Stimulated activated CD4-positive, alpha-beta T cell treated with anti-CD3 and anti-CD28 coated beads, TNF-alpha, amount 100 ng/mL, for 4 hours (primary cell): Measurements from ENCODE around the gene NVL.
"Not testable (repeated sequence)": the region's sequence is repeated elsewhere in the genome, so short reads cannot be mapped to it uniquely, and the experiment has no call there.

Experiments
- DNase-seq, 3 experiments: peaks; one replicate each; pipeline ENCODE4 v3.0.0-alpha.2; 2020; ENCODE audit warnings: low read depth in 3 of 3

Gene NVL

DNA sequence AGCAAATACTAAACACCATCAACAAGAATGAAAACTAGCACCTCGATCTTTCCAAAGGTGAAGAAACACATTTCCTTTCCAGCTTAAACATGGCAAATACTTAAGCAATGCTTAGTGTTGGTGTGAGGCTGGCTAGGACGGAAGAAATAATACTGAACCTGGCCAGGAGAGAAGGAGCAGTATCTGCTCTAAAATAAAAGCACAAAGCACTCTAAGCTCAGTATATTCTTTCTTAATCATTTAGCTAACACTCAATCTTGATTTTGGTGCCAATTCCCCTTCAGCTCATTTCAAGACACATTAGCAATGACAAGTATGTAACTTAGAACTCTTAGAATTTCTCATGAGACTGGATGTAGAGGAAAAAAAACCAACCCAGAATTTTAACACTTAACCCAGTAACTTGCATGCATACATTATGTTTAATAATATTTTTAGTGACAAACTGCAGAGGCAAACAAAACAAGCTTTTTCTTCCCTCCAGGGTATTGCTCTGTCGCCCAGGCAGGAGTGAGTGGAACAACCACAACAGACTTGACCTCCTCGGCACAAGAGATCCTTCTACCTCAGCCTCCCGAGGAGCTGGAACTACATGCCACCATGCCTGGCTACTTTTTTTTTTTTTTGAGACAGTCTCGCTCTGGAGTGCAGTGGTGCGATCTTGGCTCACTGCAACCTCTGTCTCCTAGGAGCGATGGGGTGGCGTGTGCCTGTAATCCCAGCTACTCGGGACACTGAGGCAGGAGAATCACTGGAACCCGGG, 92.7 kb downstream of the NVL start:
- no peak for DNase-seq

DNA sequence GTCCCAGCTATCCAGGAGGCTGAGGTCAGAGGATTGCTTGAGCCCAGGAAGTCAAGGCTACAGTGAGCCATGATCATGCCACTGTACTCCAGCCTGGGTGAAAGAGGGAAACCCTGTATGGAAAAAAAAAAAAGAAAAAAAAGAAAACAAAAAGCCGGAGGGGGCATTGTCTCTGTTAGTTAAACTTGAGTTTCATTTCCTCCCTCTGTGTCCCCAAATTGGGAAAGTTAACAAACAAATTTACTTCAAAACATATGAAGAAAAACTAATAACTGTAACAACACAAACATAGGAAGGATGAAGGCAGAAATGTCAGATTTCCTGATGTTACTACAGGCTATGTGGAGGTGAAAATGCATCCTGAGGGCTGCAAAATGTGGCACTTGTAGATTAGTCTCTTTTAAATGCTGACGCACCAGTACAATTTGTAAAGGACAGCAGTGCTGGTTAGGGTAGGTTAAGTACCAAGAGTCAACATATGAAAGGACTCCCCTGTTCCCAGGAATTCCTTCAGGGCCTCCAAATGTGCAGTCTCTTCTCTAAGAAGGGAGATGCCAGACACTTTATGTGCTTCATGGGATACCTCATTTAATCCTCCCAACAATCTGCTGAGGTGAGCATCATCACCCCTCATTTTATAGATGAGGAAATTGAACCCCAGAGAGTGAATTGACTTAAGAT, 94.0 kb downstream of the NVL start:
- no peak for DNase-seq

DNA sequence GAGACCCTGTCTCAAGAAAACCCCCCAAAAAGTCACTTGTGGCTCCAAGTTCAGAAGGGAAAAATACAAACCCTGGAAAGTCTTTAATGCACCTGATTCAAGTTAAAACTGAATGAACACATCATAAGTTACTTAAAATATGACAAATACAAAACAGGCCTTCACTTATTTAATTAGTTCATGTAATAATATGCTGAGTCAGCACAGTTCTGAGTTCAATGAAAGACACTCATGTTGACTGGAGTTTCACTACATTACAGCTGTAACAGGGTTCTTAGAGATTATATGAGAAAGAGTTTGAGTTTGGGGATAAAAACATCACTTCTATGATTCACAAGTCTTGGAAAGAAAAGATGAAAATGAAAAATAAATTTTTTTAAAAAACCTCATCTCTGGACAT, 96.0 kb downstream of the NVL start:
- DNase-seq: no peak

DNA sequence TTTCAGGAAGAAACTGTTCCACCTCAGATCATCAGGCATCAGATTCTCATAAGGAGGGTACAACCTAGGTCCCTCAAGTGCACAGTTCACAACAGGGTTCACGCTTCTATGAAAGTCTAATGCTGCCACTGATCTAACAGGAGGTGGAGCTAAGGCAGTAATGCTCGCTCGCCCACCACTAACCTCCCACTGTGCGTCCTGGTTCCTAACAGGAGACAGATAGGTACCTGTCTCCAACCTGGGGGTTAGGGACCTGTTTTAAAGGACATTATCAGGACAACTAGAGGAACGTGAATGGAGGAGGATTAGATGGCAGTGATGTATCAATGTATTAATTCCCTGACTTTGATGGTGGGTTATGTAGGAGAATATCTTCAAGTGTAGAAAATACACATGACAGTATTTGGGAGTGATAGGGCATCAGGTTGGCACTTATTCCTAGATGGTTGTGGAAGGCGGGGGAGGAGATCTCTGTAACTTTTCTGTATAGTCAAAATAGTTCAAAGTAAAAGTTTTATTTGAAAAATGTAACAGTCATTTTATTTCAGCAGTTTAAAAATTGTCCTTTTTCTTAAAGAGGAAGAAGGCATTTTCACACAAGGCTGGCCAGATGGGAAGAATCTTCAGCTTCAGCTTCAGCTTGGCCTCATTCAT, 103.0 kb downstream of the NVL start:
- DNase-seq: no peak

DNA sequence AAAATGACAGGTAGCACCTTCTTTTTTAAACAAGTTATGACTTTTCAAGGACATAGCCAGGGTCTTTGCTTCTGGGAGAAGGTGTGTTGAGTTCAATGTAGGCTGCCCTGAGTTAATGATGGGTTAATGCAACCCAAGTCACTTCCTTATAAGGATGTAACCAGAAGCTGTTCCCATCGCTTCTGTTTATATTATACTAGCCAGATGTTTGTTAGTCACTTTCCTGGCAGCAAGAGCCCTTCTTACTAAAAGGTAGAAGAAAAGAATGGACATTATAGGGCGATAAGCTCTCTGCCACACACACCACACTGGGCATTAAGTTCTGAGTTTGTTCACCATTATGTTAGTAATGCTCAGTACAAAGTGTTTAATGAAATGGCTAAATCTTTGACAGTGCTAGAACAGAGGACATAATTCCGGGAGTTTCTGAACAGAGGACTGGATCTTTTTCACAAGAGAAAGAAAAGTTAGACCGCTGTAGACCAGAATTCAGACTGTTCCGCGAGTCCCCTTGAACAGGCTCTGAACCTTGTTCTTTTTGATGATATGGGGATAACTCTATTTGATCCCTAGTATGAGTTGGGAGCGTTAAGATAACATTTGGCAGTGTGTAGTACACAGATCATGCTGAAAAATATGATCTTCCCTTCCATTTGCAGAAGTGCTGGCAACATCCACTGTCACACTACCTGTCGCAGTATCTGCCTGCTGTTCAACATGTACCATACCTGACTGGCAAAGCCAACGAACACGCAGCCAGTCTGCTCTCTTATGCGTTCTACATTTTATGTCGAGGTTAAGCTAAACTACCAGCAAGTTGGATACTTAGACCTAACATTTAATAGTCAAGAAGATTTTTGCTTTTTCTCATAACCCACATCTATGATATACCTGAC, 105.9 kb downstream of the NVL start:
- no peak for DNase-seq

DNA sequence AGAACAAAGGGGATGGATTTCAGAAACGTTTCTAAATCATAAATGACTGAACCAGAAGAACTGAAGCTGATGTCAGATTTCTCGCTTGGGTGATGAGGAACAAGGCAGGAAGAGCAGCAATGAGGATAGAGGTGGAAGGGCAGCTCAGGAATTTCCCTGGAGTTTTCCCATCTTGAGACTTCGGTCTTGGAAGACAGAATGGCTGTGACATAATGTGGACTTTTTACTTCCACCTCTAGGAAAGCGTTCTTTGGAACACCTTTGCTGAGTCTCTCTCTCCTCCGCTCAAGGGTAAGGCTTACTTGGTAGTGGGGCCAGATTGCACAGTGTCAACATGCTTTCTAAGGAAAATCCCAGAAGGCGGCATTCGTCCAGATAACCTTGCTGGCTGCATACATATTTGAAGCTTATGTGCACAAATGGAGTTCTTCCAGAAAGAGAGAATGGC, 110.3 kb downstream of the NVL start:
- DNase-seq: no peak

DNA sequence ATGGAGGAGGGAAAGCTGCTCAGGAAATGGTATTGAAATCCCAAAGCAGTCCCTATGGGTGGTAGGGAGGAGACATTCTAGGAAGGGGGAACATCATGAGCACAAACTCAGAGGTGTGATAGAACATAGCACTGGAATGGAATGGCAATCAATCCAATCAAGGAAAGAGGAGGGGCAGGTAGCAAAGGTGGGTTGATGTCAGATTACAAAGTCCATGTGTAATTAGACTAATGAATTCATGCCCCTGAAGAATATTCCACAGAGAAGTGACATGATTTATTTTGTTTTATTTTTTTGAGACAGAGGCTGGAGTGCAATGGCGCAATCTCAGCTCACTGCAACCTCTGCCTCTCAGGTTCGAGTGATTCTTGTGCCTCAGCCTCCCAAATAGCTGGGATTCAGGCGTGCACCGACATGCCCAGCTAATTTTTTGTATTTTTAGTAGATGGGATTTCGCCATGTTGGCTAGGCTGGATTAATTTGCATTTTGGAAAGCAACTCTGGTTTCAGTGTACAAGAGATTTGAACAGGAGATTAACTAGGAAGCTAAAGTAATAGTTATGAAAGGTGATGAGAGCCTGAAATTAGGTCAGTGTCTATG, 110.9 kb downstream of the NVL start:
- no peak for DNase-seq

DNA sequence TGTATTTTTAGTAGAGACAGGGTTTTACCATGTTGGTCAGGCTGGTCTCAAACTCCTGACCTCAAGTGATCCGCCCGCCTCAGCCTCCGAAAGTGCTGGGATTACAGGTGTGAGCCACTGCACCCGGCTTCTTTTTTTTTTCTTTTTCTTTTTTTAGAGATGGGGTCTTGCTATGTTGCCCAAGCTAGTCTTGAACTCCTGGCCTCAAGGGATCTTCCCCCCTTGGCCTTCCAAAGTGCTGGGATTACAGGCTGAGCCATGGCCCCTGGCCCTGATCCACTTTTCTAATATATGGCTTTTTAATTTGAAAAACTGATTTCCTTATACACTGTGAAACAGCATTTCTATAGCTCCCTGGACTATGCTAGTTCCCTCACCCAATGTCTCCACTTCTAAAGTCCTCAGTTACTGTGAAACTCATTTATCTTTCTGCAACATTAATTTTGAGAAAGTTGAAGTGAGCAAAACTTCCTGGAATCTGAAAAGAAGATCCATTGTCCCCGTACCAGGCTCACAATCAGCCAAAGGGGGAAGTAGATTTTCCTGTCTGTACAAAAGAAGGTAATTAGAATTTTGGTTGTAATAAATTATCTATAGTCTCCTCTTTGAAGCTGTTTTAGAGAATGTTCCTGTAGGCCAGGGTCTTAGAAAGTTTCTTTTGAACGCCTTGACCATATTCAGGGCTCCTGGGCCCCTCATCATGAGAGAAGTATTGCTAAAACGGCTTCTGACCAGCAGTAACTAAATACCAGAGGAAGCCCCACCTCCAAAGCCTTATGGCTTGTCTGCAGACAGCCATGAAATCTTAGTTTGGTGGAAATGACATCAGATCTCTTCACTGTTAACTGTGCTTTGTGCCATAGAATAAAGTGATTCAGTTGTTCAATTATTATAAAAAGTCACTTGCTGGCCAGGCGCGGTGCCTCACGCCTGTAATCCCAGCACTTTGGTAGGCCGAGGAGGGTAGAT, 112.0 kb downstream of the NVL start:
- no peak for DNase-seq

DNA sequence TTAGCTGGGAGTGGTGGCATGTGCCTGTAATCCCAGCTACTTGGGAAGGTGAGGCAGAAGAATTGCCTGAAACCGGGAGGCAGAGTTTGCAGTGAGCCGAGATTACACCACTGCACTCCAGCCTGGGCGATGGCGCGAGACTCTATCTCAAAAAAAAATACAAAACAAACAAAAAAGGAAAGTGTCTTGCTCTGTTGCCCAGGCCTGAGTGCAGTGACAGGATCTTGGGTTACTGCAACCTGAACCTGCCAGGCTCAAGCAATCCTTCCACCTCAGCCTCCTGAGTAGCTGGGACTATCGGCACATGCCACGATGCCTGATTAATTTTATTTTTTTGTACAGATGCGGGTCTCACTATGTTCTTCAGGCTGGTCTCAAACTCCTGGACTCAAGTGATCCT, 113.6 kb downstream of the NVL start:
- no peak for DNase-seq

DNA sequence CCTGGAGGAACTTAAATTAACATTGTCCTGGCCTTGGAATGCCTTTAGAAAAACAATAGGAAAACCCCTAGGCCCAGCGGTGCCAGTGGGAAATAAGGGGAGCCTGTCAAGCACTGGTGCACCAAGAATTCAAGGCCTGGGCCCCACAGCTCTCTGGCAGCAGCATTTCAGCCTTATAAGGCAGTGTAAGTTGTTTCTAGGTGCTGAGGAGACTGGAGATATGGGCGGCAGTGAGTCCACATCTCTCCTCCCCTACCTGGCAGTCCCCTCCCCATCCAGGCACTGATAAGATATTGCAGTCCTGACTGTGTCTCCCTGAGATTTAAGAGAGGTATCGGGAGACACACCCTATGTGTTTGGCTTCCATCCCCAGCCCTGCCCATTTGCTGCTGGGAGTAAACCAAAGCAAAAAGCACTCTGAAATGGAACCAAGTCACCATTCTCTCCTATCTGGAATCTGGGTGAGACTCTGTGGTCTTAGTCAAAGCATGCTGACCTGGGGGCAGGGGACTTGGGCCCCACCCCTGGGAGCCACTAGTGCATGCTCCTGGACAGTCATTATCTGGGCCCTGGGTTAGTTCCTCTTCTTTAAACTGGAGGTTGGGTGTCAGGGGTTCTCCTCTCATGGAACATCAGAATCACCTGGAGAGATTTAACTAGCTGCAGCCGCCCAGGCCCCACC, 116.4 kb downstream of the NVL start:
- no peak for DNase-seq

DNA sequence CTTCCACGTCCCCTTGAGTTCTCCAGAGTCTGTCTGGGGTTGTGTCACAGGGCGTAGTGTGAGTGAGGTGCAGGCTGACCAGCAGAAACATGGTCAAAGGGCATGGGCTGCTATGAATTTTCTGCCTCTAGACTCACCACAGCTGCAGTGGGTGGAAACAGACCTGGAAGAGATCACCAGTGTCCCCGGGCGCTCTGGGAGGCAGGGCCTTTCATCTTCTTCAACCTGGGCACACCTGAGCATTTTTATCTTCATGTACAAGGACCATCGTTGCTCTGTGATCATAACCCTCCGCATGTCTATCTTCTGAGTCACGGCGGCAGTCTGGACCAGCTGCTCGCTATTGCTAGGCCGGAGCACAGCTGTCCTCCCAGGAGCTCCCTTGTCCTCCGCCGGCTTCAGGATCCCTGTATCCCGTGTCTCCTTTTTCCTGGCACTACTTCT, 117.3 kb downstream of the NVL start:
- DNase-seq: no peak

DNA sequence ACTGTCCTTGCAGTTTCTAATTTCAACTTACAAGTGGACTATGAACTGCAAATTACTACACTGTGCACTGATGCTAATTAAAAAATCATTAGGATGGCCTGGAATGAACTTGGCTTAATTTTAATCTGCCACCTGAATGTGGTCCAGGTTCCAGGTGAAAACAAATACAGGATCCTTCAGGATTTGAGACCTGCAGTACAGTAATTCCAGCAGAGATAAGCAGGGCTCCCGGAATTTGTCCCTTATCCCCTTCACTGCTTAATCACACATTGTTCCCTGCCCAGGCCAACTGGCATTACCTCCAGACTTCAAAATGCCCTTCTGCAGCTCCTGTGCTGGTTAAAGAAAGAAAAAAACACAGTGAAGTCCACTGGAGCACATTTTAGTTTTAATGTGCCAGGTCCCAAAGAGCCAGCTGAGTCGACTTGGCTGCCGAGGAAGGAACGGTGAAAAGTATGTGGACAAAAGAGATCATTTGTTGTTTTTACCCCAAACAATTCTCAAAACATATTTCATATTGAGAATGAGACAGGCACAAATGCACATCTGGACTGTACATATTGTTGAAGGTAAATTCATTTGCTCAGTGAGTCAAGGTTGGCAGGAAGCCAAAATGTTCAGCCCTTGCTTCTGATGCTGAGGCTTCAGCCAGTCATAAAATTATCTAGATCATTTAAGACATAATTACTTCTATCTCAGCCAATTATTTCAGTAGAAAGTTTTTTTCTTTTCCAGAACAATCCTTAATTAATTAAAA, 118.6 kb downstream of the NVL start:
- no peak for DNase-seq

DNA sequence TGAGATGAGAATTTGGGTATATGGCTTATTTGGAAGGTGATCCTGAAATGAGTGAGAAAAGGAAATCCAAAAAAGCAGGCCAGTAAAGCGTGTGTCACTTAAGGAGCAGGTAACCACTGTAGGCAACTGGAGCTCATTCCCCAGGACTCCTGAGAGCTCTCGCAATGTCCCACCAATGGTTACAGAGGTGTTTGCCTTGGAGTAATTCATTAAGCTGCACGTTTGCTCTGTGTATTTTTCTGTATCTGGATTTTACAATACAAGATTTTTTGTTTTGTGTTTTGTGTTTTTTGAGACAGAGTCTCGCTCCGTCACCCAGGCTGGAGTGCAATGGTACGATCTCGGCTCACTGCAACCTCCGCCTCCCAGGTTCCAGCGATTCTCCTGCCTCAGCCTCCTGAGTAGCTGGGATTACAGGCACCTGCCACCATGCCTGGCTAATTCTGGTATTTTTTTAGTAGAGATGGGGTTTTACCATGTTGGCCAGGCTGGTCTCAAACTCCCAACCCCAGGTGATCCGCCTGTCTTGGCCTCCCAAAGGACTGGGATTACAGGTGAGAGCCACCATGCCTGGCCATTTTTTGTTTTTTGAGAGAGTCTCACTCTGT, 123.9 kb downstream of the NVL start:
- not testable (repeated sequence) for DNase-seq

DNA sequence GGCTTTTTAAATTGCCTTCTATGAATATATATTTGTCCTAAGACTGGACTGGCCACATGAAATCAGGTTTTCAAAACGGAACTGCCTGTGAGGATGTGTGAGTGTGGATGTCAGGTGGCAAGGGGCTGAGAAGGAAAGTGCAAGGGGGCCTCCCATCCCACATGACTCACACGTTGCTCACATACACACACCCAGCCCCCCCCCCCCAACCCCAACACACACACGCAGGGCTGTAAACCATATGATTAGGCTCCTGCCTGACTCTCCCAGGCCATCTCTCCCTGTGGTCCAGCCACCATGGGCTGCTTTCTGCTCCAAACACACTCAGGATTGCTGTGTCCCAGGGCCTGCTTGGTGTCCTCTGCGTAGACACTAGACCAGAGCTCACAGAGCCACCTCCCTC, 124.5 kb downstream of the NVL start:
- no peak for DNase-seq

DNA sequence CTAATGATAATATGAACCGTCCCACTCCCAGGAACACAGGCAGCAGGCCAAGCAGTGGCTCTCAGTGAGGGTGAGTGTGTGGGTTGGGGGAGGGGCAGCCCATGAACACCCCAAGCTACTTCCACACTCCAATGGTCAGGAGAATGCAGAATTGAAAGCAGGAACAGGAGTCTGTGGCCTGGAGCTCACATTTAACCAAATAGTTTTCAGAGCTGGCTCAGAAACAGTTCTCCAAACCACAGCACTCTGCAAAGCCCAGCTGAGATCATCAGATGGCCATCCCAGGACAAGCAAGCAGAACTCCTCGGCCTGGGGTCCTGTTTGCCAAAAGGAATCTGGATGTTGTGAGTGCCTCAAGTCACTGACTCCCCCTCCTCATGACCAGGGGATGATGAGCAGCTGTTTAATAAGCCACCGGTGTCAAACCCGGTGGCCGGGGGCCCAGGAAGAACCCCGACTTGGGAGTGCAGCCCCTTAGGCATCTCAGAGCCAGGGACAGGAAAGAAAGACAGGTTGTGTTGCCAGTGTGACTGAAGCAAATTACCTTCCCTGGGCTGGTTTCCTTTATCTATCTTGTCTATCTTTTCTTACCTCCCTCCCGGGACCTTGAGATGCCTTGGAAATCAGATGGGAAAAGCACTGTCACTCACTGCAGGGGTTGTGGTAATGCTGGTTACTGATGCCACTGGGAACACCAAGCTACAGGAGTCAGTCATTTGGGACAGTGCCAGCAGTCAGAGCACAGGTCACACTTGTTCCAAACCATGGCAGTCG, 126.5 kb downstream of the NVL start:
- no peak for DNase-seq

DNA sequence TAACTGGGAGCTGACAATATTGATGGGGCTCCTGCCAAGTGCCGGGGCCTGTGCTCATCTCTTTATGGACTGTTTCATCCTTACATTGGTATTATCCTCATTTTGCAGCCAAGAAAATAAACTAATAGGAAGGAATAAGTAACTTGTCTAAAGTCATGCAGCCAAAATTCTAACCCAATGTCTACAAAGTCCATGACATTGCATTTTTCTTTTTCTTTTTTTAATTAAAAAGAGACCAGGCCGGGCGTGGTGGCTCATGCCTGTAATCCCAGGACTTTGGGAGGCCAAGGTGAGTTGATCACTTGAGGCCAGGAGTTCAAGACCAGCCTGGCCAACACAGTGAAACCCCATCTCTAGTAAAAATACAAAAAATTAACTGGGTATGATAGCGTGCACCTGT, 128.1 kb downstream of the NVL start:
- no peak for DNase-seq

DNA sequence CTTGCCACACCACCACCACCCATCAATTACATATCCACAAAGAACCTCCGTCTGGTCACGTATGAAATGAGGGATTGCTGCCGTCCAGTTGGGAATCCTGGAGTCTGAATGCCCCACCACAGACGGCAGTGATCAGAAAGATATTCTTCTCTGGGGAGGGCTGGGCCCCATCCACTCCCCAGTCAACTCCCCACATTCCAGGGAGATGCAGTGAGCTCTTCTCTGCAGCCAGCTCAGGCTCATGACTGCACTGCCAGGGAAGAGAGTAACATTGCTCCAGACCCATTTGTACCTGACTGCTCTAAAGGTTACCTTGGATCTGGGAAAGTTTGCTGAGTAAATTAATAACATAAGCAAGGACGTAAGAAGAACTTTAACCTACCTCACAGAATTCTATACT, 128.6 kb downstream of the NVL start:
- DNase-seq: no peak

DNA sequence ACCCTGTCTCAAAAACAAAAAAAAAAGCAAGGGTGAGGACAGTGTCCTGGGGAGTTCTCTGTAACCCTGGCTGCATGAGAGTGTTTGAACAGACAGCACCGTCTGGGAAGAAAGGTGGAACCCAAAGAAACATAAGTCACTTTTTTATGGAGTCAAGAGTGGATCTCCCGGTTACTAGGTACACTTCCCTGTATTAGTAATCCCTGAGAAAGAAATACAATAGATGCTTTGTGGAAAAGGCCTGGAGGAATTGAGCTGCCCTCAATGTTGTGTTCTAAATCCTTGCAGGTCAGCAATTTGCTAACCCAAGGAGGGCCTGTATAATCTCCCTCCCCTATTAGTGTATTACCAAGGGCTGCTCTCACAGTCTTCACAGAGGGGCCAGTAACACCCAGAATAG, 130.3 kb downstream of the NVL start:
- DNase-seq: no peak
